GM12878 (cell line): ENCODE data around the gene DNMT3A. TPM values are rescaled to one million over a fixed set of nuclear protein-coding genes. Genes with fewer than 3 reads are reported as not detected.

Experiments used
- ASH2L ChIP-seq: fragments of 300-600, 200-600 bp; sonication (generic); IDR thresholded peaks from 2 replicates; pipeline ENCODE4 v1.6.1; 2017; ENCODE audit warnings: low read depth, mild to moderate bottlenecking, borderline replicate concordance
- BCL11A ChIP-seq: IDR thresholded peaks from 2 replicates; pipeline ENCODE4 v1.6.1; 2011; ENCODE audit warnings: low read depth, low read length
- EED ChIP-seq: sonication (generic); IDR thresholded peaks from 2 replicates; pipeline ENCODE4 v1.6.1; 2016; ENCODE audit warnings: antibody characterized with exemption, low read depth
- ETV6 ChIP-seq, 2 experiments: fragments of 450-650 bp in 1 of 2; IDR thresholded peaks in 1 of 2; conservative IDR thresholded peaks in 1 of 2; 2 replicates each; pipeline ENCODE4 v1.6.1; 2014; ENCODE audit warnings: antibody characterized with exemption in 1 of 2, borderline replicate concordance in 1 of 2, low read depth in 1 of 2, mild to moderate bottlenecking in 1 of 2, moderate library complexity in 1 of 2
- HCFC1 ChIP-seq: fragments of 150-350 bp; IDR thresholded peaks from 2 replicates; pipeline ENCODE4 v1.6.1; 2014; ENCODE audit warnings: low read length
- IKZF2 ChIP-seq, 2 experiments: fragments of 450-650 bp; IDR thresholded peaks; 2 replicates each; pipeline ENCODE4 v1.6.1; 2017; ENCODE audit warnings: mild to moderate bottlenecking in 2 of 2, moderate library complexity in 2 of 2
- PBX3 ChIP-seq: IDR thresholded peaks from 2 replicates; pipeline ENCODE4 v1.6.1; 2011; ENCODE audit warnings: mild to moderate bottlenecking, low read depth, low read length, moderate library complexity; ENCODE audit not compliant: insufficient replicate concordance
- POU2F2 ChIP-seq: IDR thresholded peaks from 3 replicates; pipeline ENCODE4 v1.6.1; 2011; ENCODE audit warnings: low read depth, mild to moderate bottlenecking, low read length, borderline replicate concordance
- RELB ChIP-seq: fragments of 450-650 bp; IDR thresholded peaks from 2 replicates; pipeline ENCODE4 v1.6.1; 2017; ENCODE audit warnings: low read depth, mild to moderate bottlenecking, moderate library complexity
- RUNX3 ChIP-seq: IDR thresholded peaks from 2 replicates; pipeline ENCODE4 v1.6.1; 2012; ENCODE audit warnings: low read length, inconsistent platforms
- SIX5 ChIP-seq: IDR thresholded peaks from 2 replicates; pipeline ENCODE4 v1.6.1; 2011; ENCODE audit warnings: mild to moderate bottlenecking, low read depth, low read length, moderate library complexity; ENCODE audit not compliant: severe bottlenecking
- SMAD5 ChIP-seq: IDR thresholded peaks from 2 replicates; pipeline ENCODE4 v1.6.1; 2016; ENCODE audit warnings: antibody characterized with exemption, low read depth
- SRF ChIP-seq, 2 experiments: IDR thresholded peaks; 2 replicates each; pipeline ENCODE4 v1.6.1; 2011; ENCODE audit warnings: low read depth in 2 of 2, low read length in 2 of 2, mild to moderate bottlenecking in 1 of 2, moderate library complexity in 1 of 2
- USF2 ChIP-seq: IDR thresholded peaks from 2 replicates; pipeline ENCODE4 v1.6.1; 2011; ENCODE audit warnings: low read depth, low read length, improper control_type of control experiment, borderline replicate concordance
- YY1 ChIP-seq: IDR thresholded peaks from 2 replicates; pipeline ENCODE4 v1.6.1; 2011; ENCODE audit warnings: low read depth, mild to moderate bottlenecking, low read length
- ZNF207 ChIP-seq: fragments of 450-650 bp; IDR thresholded peaks from 2 replicates; pipeline ENCODE4 v1.6.1; 2014; ENCODE audit warnings: antibody characterized with exemption, mild to moderate bottlenecking, borderline replicate concordance
- ZNF24 ChIP-seq: fragments of 450-650 bp; IDR thresholded peaks from 2 replicates; pipeline ENCODE4 v1.6.1; 2017; ENCODE audit warnings: antibody characterized with exemption, mild to moderate bottlenecking
- ZNF274 ChIP-seq: IDR thresholded peaks from one replicate; pipeline ENCODE4 v1.8.0; 2011; ENCODE audit not compliant: insufficient read length, insufficient read depth
- ZZZ3 ChIP-seq: IDR thresholded peaks from 2 replicates; pipeline ENCODE4 v1.6.1; 2011; ENCODE audit warnings: low read depth; ENCODE audit not compliant: control insufficient read depth, insufficient read length
- polyA plus RNA-seq, 11 experiments: library from polyadenylated mRNA; depleted of rRNA in 4 of 11; unstranded in 6 of 11; stranded (reverse) in 5 of 11; fragments of >200 nt; fragmentation: Nextera tagmentation in 4 of 11; fragmentation: Illumina TruSeq in 1 of 11; extraction: Ambion mirVana in 4 of 11; extraction: Trizol in 1 of 11; gene quantifications; 1 replicate in 1 of 11; 2 replicates in 10 of 11; pipeline versions ENCODE4 v1.2.1 to v1.2.3, GENCODE V29; 2011 to 2016; ENCODE audit warnings: inconsistent platforms in 2 of 11, missing spikeins in 2 of 11, low read depth in 1 of 11
- total RNA-seq, 4 experiments: library from RNA; depleted of rRNA in 3 of 4; stranded (reverse); fragments of >200 nt in 3 of 4; fragmentation: Illumina TruSeq in 1 of 4; extraction: Trizol in 1 of 4; gene quantifications; 2 replicates each; pipeline versions ENCODE4 v1.2.1 to v1.2.3, GENCODE V29; 2013 to 2021
- TF ChIP-seq, protein P1 (sequence below), 3 experiments: IDR thresholded peaks in 2 of 3; conservative IDR thresholded peaks in 1 of 3; 2 replicates each; pipeline ENCODE4 v1.5.1; 2011; ENCODE audit warnings: low read depth in 3 of 3, low read length in 3 of 3, mild to moderate bottlenecking in 3 of 3, control low read depth in 2 of 3, moderate library complexity in 2 of 3, inconsistent platforms in 1 of 3, mixed read lengths in 1 of 3; ENCODE audit not compliant: control insufficient read depth in 2 of 3, insufficient read depth in 1 of 3; ENCODE audit errors: extremely low read depth in 1 of 3
- TF ChIP-seq, protein P2 (sequence below): fragments of 450-650 bp; formaldehyde crosslinking; IDR thresholded peaks from 2 replicates; pipeline ENCODE4 v1.5.0; 2022; ENCODE audit warnings: mild to moderate bottlenecking, missing genetic modification characterization
- TF ChIP-seq, protein P3 (sequence below): IDR thresholded peaks from 2 replicates; pipeline ENCODE4 v1.6.1; 2011; ENCODE audit warnings: low read depth, mild to moderate bottlenecking, low read length, moderate library complexity, borderline replicate concordance; ENCODE audit errors: extremely low read depth

Gene DNMT3A
- total and polyA plus RNA-seq, 10 of the 15 experiments (the other 5 are each of a cell fraction or from before 2014, with no cell fraction given), result 7.4 to 51.6 (median 17.4) TPM

- TF ChIP-seq USF2, result no peak
- TF ChIP-seq RUNX3, result no peak
- TF ChIP-seq EED, result no peak
- no peak for TF ChIP-seq ETV6 (conservative IDR thresholded peaks at IDR 0.05 in 1 of 2, IDR thresholded peaks at IDR 0.05 in 1 of 2; ENCODE audit: borderline replicate concordance in 1 of 2, low read depth in 1 of 2)
- peak; percentile 77 for TF ChIP-seq PBX3
- no peak for TF ChIP-seq SMAD5
- no peak for TF ChIP-seq ASH2L
- TF ChIP-seq, protein P1, sequence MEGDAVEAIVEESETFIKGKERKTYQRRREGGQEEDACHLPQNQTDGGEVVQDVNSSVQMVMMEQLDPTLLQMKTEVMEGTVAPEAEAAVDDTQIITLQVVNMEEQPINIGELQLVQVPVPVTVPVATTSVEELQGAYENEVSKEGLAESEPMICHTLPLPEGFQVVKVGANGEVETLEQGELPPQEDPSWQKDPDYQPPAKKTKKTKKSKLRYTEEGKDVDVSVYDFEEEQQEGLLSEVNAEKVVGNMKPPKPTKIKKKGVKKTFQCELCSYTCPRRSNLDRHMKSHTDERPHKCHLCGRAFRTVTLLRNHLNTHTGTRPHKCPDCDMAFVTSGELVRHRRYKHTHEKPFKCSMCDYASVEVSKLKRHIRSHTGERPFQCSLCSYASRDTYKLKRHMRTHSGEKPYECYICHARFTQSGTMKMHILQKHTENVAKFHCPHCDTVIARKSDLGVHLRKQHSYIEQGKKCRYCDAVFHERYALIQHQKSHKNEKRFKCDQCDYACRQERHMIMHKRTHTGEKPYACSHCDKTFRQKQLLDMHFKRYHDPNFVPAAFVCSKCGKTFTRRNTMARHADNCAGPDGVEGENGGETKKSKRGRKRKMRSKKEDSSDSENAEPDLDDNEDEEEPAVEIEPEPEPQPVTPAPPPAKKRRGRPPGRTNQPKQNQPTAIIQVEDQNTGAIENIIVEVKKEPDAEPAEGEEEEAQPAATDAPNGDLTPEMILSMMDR (IDR thresholded peaks at IDR 0.05 in 2 of 3, conservative IDR thresholded peaks at IDR 0.05 in 1 of 3; ENCODE audit: control insufficient read depth in 2 of 3, extremely low read depth in 1 of 3, insufficient read depth in 1 of 3, low read depth in 3 of 3, low read length in 3 of 3), result no peak
- no peak for TF ChIP-seq ZZZ3
- no peak for TF ChIP-seq SRF (IDR thresholded peaks at IDR 0.05; ENCODE audit: low read depth in 2 of 2, low read length in 2 of 2)
- no peak for TF ChIP-seq RELB
- no peak for TF ChIP-seq ZNF274
- TF ChIP-seq SIX5, result no peak
- no peak for TF ChIP-seq ZNF207
- TF ChIP-seq HCFC1, result no peak
- 0 out of 2 replicates have a peak, but pooled peaks have one; percentile 32 for TF ChIP-seq YY1
- TF ChIP-seq POU2F2, result no peak
- no peak for TF ChIP-seq BCL11A
- TF ChIP-seq IKZF2 (IDR thresholded peaks at IDR 0.05), result no peak
- no peak for TF ChIP-seq ZNF24
- TF ChIP-seq, protein P2, sequence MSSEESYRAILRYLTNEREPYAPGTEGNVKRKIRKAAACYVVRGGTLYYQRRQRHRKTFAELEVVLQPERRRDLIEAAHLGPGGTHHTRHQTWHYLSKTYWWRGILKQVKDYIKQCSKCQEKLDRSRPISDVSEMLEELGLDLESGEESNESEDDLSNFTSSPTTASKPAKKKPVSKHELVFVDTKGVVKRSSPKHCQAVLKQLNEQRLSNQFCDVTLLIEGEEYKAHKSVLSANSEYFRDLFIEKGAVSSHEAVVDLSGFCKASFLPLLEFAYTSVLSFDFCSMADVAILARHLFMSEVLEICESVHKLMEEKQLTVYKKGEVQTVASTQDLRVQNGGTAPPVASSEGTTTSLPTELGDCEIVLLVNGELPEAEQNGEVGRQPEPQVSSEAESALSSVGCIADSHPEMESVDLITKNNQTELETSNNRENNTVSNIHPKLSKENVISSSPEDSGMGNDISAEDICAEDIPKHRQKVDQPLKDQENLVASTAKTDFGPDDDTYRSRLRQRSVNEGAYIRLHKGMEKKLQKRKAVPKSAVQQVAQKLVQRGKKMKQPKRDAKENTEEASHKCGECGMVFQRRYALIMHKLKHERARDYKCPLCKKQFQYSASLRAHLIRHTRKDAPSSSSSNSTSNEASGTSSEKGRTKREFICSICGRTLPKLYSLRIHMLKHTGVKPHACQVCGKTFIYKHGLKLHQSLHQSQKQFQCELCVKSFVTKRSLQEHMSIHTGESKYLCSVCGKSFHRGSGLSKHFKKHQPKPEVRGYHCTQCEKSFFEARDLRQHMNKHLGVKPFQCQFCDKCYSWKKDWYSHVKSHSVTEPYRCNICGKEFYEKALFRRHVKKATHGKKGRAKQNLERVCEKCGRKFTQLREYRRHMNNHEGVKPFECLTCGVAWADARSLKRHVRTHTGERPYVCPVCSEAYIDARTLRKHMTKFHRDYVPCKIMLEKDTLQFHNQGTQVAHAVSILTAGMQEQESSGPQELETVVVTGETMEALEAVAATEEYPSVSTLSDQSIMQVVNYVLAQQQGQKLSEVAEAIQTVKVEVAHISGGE (CRISPR knock-in tag), result no peak
- TF ChIP-seq, protein P3, sequence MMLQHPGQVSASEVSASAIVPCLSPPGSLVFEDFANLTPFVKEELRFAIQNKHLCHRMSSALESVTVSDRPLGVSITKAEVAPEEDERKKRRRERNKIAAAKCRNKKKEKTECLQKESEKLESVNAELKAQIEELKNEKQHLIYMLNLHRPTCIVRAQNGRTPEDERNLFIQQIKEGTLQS, result no peak
Measured at GRCh38 chr2:25286025-25286400, 55.7 kb downstream of the DNMT3A start (continued).
